Measurements from ENCODE around the gene CTBP1. TPM values are rescaled to one million over a fixed set of nuclear protein-coding genes. Genes with fewer than 3 reads are reported as not detected.

The CTBP1 gene
- total RNA-seq, 1 experiment from 2014 or later: 184 TPM

GRCh38 chr4:1291091-1291490 lies 42.2 kb upstream of the CTBP1 start:
- Histone ChIP-seq H3K9me3 (peaks cover 4% of the 10 kb centered on the region; the same call in 1 of the 2 replicates), H3K36me3 (ENCODE audit: control insufficient read depth, insufficient read depth, low read length) (no peaks in the 10 kb centered on the region), H3K4me1 (peaks cover 16% of the 10 kb centered on the region), H3K4me3 (ENCODE audit: low read depth, low read length) (peak overlapping the region; percentile 97), H3K27me3 (replicated peaks; ENCODE audit: control insufficient read depth, insufficient read depth, low read length) (no peaks in the 10 kb centered on the region)
- CTCF ChIA-PET: interaction anchor here (0.5 kb wide), 1 partner anchor 1383 kb away, joined by 4 read pairs; no protein-coding TSS in a partner anchor
- Mint-ChIP-seq H3K27me3 (ENCODE audit: insufficient read depth, unreplicated experiment) (no peaks in the 10 kb centered on the region), H3K4me3 (ENCODE audit: unreplicated experiment) (peak overlapping the region; percentile 96), H3K4me1 (ENCODE audit: low read depth, unreplicated experiment) (no peaks in the 10 kb centered on the region), H3K9me3 (ENCODE audit: unreplicated experiment) (peaks cover 7% of the 10 kb centered on the region), H3K27ac (ENCODE audit: unreplicated experiment) (peak overlapping the region; percentile 95), H3K36me3 (ENCODE audit: insufficient read depth, unreplicated experiment) (peaks cover 14% of the 10 kb centered on the region)
- BruUV-seq (replicated peaks): no TSS peak
- TF ChIP-seq CTCF (IDR thresholded peaks at IDR 0.05; ENCODE audit: insufficient read depth in 1 of 2, low read depth in 1 of 2, low read length in 1 of 2, severe bottlenecking in 1 of 2, unreplicated experiment in 1 of 2): no peak
- DNase-seq: no peak
- intact Hi-C loops (cut with micrococcal nuclease; ENCODE audit: unreplicated experiment): no loop called here
- POLR2A ChIA-PET: interaction anchor here (2.3 kb wide), 1 partner anchor 55 kb away, joined by 13 read pairs; the partner anchor contains the start of gene UVSSA

- Histone ChIP-seq H3K36me3 (ENCODE audit: control insufficient read depth, insufficient read depth, low read length) (no peaks in the 10 kb centered on the region), H3K4me3 (ENCODE audit: low read depth, low read length) (peak overlapping the region; percentile 97), H3K4me1 (peaks cover 16% of the 10 kb centered on the region), H3K27me3 (replicated peaks; ENCODE audit: control insufficient read depth, insufficient read depth, low read length) (no peaks in the 10 kb centered on the region), H3K9me3 (peaks cover 11% of the 10 kb centered on the region; the same call in 1 of the 2 replicates)
- H3K4me1 Mint-ChIP-seq (ENCODE audit: low read depth, unreplicated experiment): no peaks in the 10 kb centered on the region
- peak overlapping the region; percentile 96 for H3K4me3 Mint-ChIP-seq (ENCODE audit: unreplicated experiment)
- POLR2A ChIA-PET: interaction anchor here (0.9 to 2.3 kb wide), 3 partner anchors 41 to 117 kb away, joined by 3 to 13 read pairs (median 4); partner anchors contain the start of genes CTBP1 and UVSSA
- intact Hi-C loops (cut with micrococcal nuclease; ENCODE audit: unreplicated experiment): no loop called here
- CTCF ChIA-PET: interaction anchor here (0.5 kb wide), 1 partner anchor 1384 kb away, joined by 4 read pairs; no protein-coding TSS in a partner anchor
- peaks cover 14% of the 10 kb centered on the region for H3K36me3 Mint-ChIP-seq (ENCODE audit: insufficient read depth, unreplicated experiment)
- TF ChIP-seq CTCF (IDR thresholded peaks at IDR 0.05; ENCODE audit: insufficient read depth in 1 of 2, low read depth in 1 of 2, low read length in 1 of 2, severe bottlenecking in 1 of 2, unreplicated experiment in 1 of 2): no peak
- H3K27me3 Mint-ChIP-seq (ENCODE audit: insufficient read depth, unreplicated experiment): no peaks in the 10 kb centered on the region
- BruUV-seq (replicated peaks): TSS peak; percentile 34
- peaks cover 10% of the 10 kb centered on the region for H3K9me3 Mint-ChIP-seq (ENCODE audit: unreplicated experiment)
- H3K27ac Mint-ChIP-seq (ENCODE audit: unreplicated experiment): peak overlapping the region; percentile 95
- DNase-seq: peak; percentile 50 to 57
Measured at GRCh38 chr4:1290165-1290977, 41.4 kb upstream of the CTBP1 start.

Measured in Caco-2 (cell line).